NK-92 (cell line): Measurements from ENCODE around the gene SEC31B.

ENCODE experiments used
- DNase-seq: peaks from one replicate; lab custom pipeline; 2025; ENCODE audit not compliant: unreplicated experiment; lab: John Stamatoyannopoulos, UW

SEC31B gene, protein sequence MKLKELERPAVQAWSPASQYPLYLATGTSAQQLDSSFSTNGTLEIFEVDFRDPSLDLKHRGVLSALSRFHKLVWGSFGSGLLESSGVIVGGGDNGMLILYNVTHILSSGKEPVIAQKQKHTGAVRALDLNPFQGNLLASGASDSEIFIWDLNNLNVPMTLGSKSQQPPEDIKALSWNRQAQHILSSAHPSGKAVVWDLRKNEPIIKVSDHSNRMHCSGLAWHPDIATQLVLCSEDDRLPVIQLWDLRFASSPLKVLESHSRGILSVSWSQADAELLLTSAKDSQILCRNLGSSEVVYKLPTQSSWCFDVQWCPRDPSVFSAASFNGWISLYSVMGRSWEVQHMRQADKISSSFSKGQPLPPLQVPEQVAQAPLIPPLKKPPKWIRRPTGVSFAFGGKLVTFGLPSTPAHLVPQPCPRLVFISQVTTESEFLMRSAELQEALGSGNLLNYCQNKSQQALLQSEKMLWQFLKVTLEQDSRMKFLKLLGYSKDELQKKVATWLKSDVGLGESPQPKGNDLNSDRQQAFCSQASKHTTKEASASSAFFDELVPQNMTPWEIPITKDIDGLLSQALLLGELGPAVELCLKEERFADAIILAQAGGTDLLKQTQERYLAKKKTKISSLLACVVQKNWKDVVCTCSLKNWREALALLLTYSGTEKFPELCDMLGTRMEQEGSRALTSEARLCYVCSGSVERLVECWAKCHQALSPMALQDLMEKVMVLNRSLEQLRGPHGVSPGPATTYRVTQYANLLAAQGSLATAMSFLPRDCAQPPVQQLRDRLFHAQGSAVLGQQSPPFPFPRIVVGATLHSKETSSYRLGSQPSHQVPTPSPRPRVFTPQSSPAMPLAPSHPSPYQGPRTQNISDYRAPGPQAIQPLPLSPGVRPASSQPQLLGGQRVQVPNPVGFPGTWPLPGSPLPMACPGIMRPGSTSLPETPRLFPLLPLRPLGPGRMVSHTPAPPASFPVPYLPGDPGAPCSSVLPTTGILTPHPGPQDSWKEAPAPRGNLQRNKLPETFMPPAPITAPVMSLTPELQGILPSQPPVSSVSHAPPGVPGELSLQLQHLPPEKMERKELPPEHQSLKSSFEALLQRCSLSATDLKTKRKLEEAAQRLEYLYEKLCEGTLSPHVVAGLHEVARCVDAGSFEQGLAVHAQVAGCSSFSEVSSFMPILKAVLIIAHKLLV

DNA sequence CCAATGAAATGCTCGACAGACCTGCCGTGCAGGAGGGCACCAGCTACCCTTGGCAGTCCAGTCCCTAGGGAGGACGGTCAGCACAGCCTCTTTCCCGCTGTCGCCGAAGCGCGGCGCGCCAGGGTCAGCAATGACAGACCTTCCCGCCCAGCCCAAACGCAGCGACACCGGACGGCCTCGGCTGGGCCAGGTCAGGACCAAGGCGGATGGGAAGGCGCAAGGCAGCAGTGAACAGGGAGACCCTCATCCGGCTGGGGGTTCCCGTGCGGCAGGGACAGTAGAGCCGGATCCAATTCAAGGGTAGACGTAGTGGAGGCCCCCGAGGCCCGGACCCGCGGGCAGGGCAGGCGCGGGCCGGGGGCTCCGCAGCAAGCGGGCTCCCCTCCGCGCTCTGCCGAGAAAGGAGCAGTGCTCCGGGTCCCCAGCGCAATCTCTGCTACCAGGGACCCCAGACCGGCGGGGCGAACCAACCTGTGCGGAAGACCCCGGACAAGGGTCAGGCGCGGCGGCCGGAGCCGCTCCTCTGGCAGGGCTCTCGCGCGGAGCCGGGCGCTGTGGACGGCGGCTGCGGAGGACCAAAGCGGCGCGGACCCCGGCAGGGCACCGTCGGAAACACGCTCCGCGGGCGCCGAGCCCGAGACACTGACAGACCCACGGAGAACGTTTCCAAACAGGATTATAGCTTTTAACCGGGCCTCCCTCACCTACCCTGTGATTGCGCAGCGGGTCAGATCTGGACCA lies at the start of gene SEC31B:
Gene SEC31B (minus strand): TSS at position 551 of the 741 bp plus-strand sequence. CDS start 2,909 bp downstream, outside the sequence.
- no peak for DNase-seq

DNA sequence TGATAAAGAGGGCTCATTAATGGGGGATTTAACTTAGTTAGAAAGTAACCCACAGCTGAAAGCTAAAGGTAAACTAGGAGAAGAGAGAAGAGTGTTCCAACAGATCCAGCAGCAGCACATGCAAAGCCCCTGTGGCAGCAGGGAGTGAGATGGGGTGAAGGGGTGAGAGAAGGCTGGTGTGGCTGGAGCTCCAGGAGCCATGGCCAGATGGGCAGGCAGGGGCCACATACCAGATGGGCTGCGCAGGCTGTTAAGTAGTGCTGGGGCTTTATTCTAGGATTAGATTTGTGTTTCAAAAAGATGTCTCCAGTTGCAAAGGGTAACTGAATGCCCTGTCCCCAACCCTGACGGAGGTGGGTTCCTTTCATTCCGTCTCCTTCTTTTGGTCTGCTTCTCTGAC lies 49.3 kb upstream of the SEC31B start:
- no peak for DNase-seq

DNA sequence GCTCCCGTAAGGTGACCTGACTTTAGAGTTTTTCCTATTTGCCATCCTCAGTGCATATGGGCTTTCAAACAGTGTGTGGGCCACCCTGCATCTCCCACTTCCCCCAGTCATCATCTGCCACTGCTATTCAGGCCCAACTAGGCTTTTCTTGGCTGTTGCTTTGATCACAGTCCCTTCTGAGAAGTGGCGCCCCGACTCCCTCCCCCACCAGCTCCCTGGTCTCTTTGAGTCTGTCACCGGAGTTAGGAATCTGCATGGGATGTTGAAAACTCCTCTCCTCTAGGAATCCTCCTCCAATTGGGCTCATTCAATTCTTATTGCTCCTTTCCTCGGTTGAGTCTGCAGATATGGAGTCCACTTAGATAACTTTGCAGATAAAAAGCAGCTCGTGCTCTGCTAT lies 48.2 kb upstream of the SEC31B start:
- no peak for DNase-seq

DNA sequence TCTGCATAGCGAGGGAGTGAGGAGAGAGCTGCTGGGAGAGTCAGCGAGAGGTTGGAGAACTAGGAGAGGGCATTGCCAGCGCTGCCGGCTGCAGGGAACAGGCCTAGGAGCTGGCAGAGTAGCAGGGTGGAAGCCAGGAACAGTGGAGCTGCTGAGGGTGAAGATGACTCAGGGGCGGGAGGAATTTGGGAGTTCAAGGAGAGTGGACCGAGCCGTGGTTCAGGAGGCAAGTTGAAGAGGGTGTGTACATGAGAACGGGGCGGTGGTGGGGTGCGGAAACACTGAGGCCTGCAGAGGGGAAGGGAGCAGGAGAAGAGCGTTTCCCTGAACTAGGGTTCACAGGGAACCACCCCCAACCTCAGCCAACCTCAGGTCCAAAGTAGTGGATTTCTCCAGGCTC lies 47.6 kb upstream of the SEC31B start:
- no peak for DNase-seq

DNA sequence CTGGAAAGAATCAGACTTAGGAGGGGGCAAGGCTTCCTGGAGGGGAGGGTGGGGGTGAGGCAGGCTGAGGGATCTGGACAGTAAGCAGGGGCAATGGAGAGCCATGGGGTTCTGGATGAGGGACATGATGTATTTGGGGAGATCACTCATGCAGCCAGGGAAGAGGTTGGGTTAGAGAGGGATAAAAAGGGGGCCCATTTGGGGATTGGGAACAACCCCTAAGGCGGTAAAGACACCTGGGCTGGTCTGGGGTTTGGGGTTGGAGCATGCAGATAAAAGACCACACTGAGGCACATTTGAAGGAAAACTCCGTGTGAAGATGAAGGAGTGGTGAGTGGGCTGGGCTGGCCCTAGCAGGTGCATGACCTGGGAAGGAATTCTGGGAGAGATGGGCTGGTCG lies 46.9 kb upstream of the SEC31B start:
- DNase-seq: no peak

DNA sequence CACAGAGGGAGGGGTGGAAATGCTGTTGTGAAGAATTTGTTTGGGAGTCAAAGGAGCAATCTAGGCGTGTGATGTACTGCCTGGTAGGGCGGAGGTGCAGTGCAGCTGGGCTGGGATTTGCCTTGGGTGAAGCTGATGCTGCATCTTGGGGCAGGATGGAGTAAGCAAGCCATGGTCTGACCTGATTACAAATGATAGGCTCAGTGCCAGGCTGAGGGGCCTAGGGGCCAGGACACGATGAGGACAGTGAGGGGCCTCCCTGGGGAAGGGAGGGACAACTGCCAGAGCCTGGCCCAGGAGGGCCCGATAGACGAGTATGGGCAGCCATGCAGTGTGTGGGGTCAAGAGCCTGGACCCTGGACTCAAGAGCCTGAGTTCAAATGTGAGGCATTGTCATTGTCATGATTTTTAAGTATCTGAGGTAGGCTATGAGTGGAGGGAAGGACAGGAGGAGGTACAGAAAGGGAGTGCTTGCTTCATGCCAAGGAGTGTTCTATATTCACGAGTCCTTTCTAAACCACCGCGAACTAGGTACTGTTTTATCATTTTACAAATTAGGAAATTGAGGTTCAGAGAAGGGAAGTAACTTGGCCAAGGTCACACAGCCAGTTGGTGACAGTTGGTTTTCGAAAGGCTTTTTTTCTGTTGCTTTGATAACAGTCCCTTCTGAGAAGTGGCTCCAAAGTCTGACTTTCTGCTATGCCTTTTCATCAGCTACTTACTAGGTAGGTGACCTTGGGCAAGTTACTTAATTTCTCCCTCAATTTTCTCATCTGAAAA lies 45.7 kb upstream of the SEC31B start:
- no peak for DNase-seq

DNA sequence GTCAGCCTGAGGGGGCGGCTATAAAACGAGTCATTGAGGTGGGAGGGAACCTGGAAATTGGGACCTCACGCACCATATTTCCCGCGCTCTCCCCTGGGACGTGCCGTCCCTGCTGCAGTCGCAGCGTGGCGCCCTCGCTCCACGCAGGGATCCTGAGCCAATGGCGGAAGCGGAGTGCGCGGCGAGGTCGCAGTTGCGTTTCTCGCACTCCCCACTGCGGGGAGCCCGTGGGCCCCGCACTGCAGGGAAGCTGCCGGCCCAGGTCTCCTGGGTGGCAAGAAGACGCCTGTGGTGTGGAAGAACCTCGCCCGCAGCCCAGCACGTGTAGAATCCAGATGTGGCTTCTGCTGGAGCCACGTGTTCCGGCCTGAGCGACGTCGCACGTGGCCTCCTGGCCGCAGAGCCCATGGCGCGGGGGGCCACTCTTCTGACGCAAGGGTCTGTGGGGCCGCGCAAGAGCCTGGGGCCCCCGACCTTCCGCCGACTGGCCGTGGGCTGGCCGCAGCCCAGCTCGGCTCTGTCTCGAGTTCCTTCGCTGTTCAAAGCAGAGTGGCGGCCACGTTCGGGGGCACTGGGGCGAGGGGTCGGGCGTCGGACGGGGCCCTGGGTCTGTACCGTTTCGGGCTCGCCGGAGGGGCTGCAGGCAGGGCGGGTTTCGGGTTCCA lies 42.5 kb upstream of the SEC31B start:
- DNase-seq: no peak

DNA sequence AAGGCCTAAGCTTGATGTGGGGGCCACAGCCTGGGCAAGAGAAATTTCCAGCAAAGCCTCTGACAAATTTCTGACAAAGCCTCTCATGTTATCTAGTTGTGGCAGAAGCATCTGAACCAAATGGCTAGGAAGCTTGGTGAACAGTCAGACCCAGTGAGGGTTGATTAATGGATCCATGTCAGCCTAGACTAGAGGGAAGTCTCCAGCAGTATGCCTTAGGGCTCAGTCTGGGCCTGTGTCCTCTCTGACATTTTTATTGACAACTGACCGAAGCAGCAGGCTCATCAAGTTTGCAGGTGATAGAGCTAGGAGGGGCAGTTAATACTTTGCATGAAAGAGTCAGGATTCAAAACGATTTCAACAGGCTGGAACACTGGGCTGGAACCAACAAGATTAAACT lies 41.3 kb upstream of the SEC31B start:
- DNase-seq: no peak

DNA sequence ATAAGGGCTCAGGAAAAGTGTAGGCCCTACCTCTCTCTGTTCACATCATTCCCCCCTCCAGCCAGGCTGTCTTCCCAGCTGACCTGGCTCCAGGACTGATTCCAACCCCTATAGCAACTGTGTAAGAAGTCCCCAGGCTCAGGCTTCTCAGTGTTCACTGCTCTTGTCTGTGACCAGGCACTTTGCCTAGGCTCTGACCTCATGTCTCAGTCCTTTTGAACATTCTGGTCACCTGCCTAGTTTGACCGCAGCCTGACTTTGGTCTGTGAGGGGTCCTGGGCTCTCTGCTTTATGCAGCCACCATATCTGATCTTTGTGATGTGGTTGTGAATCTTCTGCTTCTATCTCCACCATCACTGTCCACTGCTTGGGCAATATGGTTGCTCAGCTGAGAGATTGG lies 40.6 kb upstream of the SEC31B start:
- no peak for DNase-seq

DNA sequence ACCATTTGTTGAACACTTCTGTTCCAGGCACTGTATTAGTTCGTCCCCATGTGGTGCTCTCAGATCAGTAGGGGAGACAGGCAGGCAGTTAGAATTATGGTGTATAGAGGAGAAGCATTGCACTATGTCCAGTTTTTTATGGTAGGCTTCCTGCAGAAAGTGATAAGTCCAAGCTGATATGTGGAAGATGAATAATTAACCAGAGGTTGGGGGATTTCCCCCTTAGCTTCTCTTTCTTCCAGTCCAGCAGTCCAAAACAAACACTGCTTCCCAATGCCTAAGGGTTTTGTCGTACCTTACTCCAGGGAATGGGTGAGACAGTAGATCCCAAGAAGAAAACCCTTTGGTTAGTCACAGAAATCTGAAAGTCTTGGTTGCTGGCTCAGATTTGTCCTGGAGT lies 35.2 kb upstream of the SEC31B start:
- DNase-seq: no peak

DNA sequence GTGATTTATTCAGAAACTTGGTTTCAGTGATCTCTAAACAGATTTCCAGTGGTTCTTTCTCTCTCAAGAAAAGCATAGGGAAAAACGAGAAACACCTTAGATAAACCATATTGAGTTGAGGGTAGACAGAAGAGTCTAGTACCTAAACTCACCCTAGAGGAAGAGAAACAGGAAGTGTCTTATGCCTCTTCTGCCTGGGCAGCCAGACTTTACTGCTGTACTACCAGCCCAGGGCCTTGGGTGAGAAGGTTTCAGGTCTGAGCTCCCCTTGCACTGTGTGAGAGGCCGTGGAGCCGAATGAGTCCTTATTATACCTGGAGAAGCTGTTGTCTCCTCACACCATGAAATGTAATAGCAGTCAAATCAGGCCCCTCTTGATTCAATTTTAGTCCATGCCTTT lies 34.3 kb upstream of the SEC31B start:
- no peak for DNase-seq

DNA sequence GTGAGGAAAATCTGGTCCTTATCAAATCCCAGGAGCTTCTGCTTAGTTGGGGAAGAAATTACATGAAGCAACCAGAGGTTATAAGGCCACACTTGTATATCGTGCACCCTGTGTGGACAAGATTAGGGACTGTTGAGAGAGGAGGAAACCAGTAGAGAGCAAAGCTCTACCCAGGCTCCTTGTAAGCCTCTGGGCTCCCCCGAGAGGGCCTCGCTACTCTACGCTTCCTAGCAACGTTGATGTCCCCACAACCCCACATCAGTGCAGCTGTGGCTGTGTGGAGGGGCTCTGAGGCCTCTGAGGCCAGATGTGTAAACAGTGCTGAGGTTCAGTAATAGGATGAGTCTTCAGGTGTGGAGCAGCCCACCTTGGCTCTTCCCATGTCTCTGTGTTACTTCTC lies 32.1 kb upstream of the SEC31B start:
- no peak for DNase-seq

DNA sequence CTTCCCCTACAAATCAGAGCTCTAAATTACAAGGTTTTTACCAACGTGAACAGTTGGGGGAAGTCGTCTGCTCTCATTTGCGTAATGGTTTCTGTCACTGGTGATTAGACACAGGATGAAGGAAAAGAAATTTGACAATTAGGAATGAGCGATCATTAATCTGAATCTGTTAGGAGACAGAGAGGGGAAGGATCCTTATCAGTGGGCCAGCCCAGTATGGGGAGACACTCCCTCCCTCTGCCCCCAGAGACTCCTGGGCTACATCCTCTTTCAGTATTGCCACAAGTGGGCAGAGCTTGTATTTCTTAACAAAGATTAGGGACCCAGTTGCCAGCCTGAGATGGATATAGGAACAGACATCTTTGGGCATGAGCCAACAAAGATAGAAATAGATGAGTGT lies 31.5 kb upstream of the SEC31B start:
- no peak for DNase-seq

DNA sequence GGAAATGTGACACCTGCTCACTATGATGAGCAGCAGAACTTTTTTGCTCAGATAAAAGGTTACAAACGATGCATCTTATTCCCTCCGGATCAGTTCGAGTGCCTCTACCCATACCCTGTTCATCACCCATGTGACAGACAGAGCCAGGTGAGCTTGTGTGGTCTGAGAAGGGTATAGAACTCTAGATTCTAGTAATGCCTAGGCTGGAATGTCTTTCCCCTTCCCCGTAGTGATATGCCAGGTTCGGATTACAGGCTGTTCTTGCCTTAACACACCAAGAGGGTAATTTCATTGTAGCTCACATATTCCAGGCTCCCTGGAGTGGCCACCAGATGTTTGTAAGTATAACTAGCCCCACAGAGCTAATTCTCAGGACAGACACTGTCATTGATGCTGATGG lies 25.3 kb upstream of the SEC31B start:
- DNase-seq: no peak

DNA sequence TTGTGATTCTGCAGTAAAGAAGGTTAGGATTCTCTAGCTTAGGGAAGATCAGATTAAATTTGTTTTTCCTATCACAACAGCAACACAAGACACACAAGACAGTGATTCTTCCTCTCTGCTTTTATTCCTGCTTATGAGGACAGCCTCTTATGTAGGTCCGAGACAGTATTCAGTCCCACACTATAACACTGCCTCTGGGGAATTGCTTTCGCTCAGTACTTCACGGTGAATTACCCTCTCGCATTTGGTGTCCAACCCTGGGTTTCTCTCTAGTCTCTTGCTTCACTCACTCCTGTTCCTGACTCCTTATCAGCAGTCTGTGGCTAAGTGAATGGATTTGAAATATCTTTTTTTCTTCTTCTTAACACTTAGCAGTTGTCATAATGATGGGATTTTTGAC lies 17.8 kb upstream of the SEC31B start:
- no peak for DNase-seq

DNA sequence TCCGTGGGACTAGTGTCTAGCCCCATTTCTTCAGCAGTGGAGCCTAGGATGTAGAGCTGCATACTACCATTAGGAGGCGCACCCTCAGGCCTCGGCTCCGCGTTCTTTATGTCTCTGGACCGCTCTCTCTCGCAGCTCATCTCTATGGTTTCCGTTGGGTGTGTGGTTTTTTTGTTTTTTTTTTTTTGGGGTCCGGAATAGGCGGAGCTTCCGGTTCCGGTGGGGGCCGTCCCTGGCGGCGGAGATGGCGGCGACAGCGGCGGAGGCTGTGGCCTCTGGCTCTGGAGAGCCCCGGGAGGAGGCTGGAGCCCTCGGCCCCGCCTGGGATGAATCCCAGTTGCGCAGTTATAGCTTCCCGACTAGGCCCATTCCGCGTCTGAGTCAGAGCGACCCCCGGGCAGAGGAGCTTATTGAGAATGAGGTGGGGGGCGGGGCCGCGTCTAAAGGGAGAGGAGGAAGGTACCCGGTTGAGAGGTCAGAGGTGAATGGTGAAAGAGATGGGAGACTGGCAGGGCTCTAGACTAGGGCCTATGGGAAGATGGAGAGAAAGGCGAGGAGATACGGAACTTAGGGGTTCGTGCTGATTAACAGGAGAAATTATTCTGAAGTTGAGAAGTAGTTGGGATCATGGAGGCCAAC lies 16.2 kb upstream of the SEC31B start, which contains the start of gene HIF1AN:
Gene HIF1AN (plus strand): TSS at position 229 of the 639 bp plus-strand sequence. CDS start 16 bp downstream, at position 245.
- peak; percentile 31 for DNase-seq

DNA sequence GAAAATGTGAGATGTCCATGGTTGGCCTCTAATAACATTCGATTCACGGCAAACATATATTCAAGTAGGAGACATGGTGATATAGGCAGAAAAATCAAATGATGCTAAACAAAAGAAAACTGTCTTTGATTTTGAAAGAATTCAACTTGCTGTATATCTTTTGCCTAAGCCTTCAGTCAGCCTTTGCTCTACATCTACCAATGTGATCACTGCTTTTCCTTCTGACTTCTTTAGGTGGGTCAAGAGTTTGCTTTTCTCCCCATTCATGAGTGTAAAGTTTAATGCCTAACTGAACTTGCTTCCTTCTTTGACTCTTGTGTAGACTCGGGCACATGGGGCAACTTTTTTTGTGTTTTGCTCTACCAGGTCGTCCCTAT lies 15.7 kb upstream of the SEC31B start:
- DNase-seq: no peak

DNA sequence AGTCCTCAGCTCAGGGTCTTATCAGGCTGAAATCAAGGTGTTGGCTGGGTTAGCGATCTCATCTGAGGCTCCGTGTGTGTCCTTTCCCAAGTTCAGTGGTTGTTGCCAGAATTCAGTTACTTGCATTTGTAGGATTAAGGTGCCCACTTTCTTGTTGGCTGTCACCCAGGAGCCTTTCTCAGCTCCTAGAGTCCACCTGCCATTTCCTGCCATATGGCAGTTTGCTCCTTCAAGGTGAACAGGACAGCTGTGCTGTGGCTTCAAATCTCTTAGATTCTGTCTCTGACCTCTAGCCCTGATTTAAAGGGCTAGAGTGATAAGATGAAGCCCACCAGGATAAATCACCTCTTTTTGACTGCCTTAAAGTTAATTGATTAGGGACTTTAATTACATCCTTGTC lies 15.1 kb upstream of the SEC31B start:
- no peak for DNase-seq

DNA sequence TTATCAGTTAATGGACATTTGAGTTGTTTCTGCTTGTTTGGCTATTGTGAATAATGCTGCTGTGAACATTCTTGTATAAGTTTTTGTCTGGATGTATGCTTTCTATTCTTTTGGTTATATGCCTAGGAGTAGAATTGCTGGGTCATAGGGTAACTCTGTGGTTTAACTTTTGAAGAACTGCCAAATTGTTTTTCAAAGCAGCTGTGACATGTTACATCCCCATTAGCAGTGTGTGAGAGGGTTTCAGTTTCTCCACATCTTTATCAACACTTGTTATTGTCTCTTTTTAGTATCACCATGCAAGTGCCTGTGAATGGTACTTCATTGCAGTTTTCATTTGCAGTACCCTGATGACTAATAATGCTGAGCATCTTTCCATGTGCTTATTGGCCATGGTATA lies 12.1 kb upstream of the SEC31B start:
- DNase-seq: no peak
